ENCODE data around the gene PPOX.

PPOX gene

DNA sequence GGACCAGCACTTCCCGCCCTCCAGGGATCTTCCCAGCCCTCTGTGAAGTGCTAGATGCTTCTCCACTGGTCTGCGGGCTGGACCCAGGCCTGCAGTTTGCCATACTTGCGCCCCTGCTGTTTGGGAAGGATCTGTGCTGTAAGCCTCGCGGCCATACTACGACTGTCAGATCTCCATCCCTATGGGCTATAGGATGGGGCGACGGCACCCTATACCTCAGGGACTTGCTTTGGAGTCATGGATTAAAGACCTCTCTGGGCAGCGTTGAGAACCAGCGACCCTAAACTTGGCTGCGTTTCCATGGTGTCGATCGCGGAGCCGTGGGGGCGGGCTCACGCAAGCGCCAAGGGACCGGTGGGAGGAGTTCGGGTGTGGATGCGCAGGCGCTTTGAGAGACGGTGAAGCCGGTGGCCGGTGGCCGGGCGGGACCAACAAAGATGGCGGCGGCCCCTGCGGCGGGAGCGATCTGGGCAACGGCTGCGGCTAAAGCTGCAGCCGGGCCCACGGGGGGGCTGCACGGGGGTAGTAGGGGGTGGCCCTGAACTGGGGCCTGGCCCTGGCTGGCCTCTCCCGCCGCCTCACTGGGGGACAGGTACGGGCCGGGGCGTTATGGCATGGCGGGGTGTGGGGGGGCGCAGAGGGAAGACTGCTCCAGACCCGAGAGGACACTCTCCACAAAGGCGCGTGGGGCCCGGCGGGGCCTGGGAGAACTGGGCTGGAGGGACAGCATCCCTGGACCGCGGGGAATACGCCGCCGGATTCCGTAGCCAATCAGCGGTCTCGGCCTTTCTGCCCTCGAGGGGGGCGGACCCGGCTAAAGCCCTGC is 6.9 kb upstream of the PPOX start, which contains the start of gene USP21:
USP21 (plus strand) TSS at position 414 of the 826 bp plus-strand sequence. CDS start 1,141 bp downstream, outside the sequence.
- Histone ChIP-seq H3K14ac (ENCODE audit: low read length in 2 of 2) (peak within 1 kb of the TSS; percentile 35 to 87), H2BK5ac (ENCODE audit: low read depth, low read length, poor library complexity, severe bottlenecking) (no peak within 1 kb of the TSS), H4K8ac (ENCODE audit: low read length) (peak within 1 kb of the TSS; percentile 96), H3K79me1 (replicated peaks; ENCODE audit: low read length, poor library complexity, severe bottlenecking) (peaks cover 44% of the 10 kb centered on the region), H3K9me3 (ENCODE audit: control insufficient read depth, low read length) (no peaks in the 10 kb centered on the region), H3K9ac (ENCODE audit: low read length) (peak within 1 kb of the TSS; percentile 91), H2BK120ac (ENCODE audit: low read depth, low read length) (peak within 1 kb of the TSS; percentile 74), H2AFZ (ENCODE audit: low read depth, low read length) (peak within 1 kb of the TSS; percentile 64), H4K91ac (ENCODE audit: low read length) (peak within 1 kb of the TSS; percentile 97), H3K4me3 (ENCODE audit: insufficient read depth in 1 of 2, low read depth in 1 of 2, low read length in 2 of 2) (peak within 1 kb of the TSS; percentile 84 to 92), H3K18ac (ENCODE audit: low read depth in 1 of 2, low read length in 2 of 2) (peak within 1 kb of the TSS; percentile 63 to 93), H3K4ac (ENCODE audit: low read depth in 1 of 2, low read length in 2 of 2) (peak within 1 kb of the TSS; percentile 57 to 83), H3K27me3 (ENCODE audit: control insufficient read depth in 1 of 2, insufficient read depth in 1 of 2, low read length in 2 of 2) (no peaks in the 10 kb centered on the region), H2BK15ac (ENCODE audit: low read depth, poor library complexity, severe bottlenecking) (peak within 1 kb of the TSS; percentile 86), H3K36me3 (ENCODE audit: control insufficient read depth in 1 of 2, insufficient read depth in 2 of 2, low read depth in 1 of 2, low read length in 2 of 2) (peaks cover 43 to 55% of the 10 kb centered on the region in 2 experiments), H3K23ac (ENCODE audit: low read length in 2 of 2) (peak within 1 kb of the TSS in 1 of 2 experiments; percentile 40), H3K27ac (ENCODE audit: low read length, poor library complexity, severe bottlenecking) (peak within 1 kb of the TSS; percentile 45), H2BK12ac (ENCODE audit: low read length in 2 of 2) (no peak within 1 kb of the TSS), H3K4me1 (ENCODE audit: control insufficient read depth, insufficient read depth, low read depth, low read length) (peaks cover 23% of the 10 kb centered on the region), H3K4me2 (ENCODE audit: low read length, poor library complexity, severe bottlenecking) (peak within 1 kb of the TSS; percentile 83), H2AK5ac (ENCODE audit: low read length, severe bottlenecking) (peak within 1 kb of the TSS; percentile 8)
- peak; percentile 92 for DNase-seq
- 2% methylated on average over 59 of the region's 60 CpGs for WGBS

DNA sequence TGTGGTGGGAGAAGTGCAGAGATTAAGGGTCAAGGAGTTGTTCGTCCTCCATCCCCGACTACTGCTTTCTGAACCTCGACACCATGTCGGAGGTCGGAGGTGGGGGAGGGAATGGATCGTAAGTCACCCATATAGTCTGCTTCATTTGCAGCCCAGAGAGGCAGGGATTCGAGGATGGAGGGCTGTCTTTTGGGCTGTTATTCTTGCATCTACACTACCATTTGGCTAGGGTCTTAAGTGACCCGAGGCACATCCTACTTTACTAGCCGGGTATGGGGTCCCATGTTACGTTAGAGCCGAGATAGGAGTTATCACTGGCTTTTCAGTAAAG is 6.3 kb upstream of the PPOX start:
- no peak for DNase-seq
- H3K9ac ChIP-seq (ENCODE audit: low read length), result peak overlapping the region; percentile 91
- no peak overlapping the region for H4K91ac ChIP-seq (ENCODE audit: low read length)
- peak overlapping the region; percentile 63 to 93 for H3K18ac ChIP-seq (ENCODE audit: low read depth in 1 of 2, low read length in 2 of 2)
- H3K4ac ChIP-seq (ENCODE audit: low read depth in 1 of 2, low read length in 2 of 2), result peak overlapping the region; percentile 57 to 83
- H3K14ac ChIP-seq (ENCODE audit: low read length in 2 of 2), result peak overlapping the region; percentile 35 to 87
- H2AK5ac ChIP-seq (ENCODE audit: low read length, severe bottlenecking), result no peak overlapping the region
- no peak overlapping the region for H2BK5ac ChIP-seq (ENCODE audit: low read depth, low read length, poor library complexity, severe bottlenecking)
- H4K8ac ChIP-seq (ENCODE audit: low read length), result peak overlapping the region; percentile 96
- peak overlapping the region; percentile 76 for H3K4me2 ChIP-seq (ENCODE audit: low read length, poor library complexity, severe bottlenecking)
- H3K4me1 ChIP-seq (ENCODE audit: control insufficient read depth, insufficient read depth, low read depth, low read length), result peaks cover 22% of the 10 kb centered on the region
- no peaks in the 10 kb centered on the region for H3K27me3 ChIP-seq (ENCODE audit: control insufficient read depth in 1 of 2, insufficient read depth in 1 of 2, low read length in 2 of 2)
- H2BK120ac ChIP-seq (ENCODE audit: low read depth, low read length), result peak overlapping the region; percentile 74
- no peak overlapping the region for H2BK12ac ChIP-seq (ENCODE audit: low read length in 2 of 2)
- H3K23ac ChIP-seq (ENCODE audit: low read length in 2 of 2), result peak overlapping the region in 1 of 2 experiments; percentile 40
- H3K79me1 ChIP-seq (replicated peaks; ENCODE audit: low read length, poor library complexity, severe bottlenecking), result peaks cover 44% of the 10 kb centered on the region
- H2BK15ac ChIP-seq (ENCODE audit: low read depth, poor library complexity, severe bottlenecking), result no peak overlapping the region
- peak overlapping the region; percentile 84 to 92 for H3K4me3 ChIP-seq (ENCODE audit: insufficient read depth in 1 of 2, low read depth in 1 of 2, low read length in 2 of 2)
- 11% methylated on average over 9 of the region's 11 CpGs for WGBS
- peak overlapping the region; percentile 64 for H2AFZ ChIP-seq (ENCODE audit: low read depth, low read length)
- H3K9me3 ChIP-seq (ENCODE audit: control insufficient read depth, low read length), result no peaks in the 10 kb centered on the region
- H3K36me3 ChIP-seq (ENCODE audit: control insufficient read depth in 1 of 2, insufficient read depth in 2 of 2, low read depth in 1 of 2, low read length in 2 of 2), result peaks cover 47 to 60% of the 10 kb centered on the region in 2 experiments
- H3K27ac ChIP-seq (ENCODE audit: low read length, poor library complexity, severe bottlenecking), result no peak overlapping the region

DNA sequence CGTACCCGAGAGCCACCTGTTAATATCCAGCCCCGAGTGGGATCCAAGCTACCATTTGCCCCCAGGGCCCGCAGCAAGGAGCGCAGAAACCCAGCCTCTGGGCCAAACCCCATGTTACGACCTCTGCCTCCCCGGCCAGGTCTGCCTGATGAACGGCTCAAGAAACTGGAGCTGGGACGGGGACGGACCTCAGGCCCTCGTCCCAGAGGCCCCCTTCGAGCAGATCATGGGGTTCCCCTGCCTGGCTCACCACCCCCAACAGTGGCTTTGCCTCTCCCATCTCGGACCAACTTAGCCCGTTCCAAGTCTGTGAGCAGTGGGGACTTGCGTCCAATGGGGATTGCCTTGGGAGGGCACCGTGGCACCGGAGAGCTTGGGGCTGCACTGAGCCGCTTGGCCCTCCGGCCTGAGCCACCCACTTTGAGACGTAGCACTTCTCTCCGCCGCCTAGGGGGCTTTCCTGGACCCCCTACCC is 5.5 kb upstream of the PPOX start:
- no peak overlapping the region for H2AK5ac ChIP-seq (ENCODE audit: low read length, severe bottlenecking)
- 97% methylated on average over 22 of the region's 22 CpGs for WGBS
- no peak overlapping the region for H3K23ac ChIP-seq (ENCODE audit: low read length in 2 of 2)
- H2BK15ac ChIP-seq (ENCODE audit: low read depth, poor library complexity, severe bottlenecking), result no peak overlapping the region
- no peak overlapping the region for H3K14ac ChIP-seq (ENCODE audit: low read length in 2 of 2)
- peak overlapping the region; percentile 91 for H3K9ac ChIP-seq (ENCODE audit: low read length)
- H3K27ac ChIP-seq (ENCODE audit: low read length, poor library complexity, severe bottlenecking), result no peak overlapping the region
- no peak overlapping the region for H2BK120ac ChIP-seq (ENCODE audit: low read depth, low read length)
- no peak overlapping the region for H3K4me2 ChIP-seq (ENCODE audit: low read length, poor library complexity, severe bottlenecking)
- no peak overlapping the region for H2AFZ ChIP-seq (ENCODE audit: low read depth, low read length)
- no peak for DNase-seq
- peak overlapping the region; percentile 18 for H4K91ac ChIP-seq (ENCODE audit: low read length)
- H4K8ac ChIP-seq (ENCODE audit: low read length), result no peak overlapping the region
- no peak overlapping the region for H2BK5ac ChIP-seq (ENCODE audit: low read depth, low read length, poor library complexity, severe bottlenecking)
- H3K4me1 ChIP-seq (ENCODE audit: control insufficient read depth, insufficient read depth, low read depth, low read length), result peaks cover 22% of the 10 kb centered on the region
- no peak overlapping the region for H3K4ac ChIP-seq (ENCODE audit: low read depth in 1 of 2, low read length in 2 of 2)
- no peak overlapping the region for H2BK12ac ChIP-seq (ENCODE audit: low read length in 2 of 2)
- peaks cover 49 to 63% of the 10 kb centered on the region in 2 experiments for H3K36me3 ChIP-seq (ENCODE audit: control insufficient read depth in 1 of 2, insufficient read depth in 2 of 2, low read depth in 1 of 2, low read length in 2 of 2)
- H3K9me3 ChIP-seq (ENCODE audit: control insufficient read depth, low read length), result no peaks in the 10 kb centered on the region
- H3K79me1 ChIP-seq (replicated peaks; ENCODE audit: low read length, poor library complexity, severe bottlenecking), result peaks cover 37% of the 10 kb centered on the region
- no peaks in the 10 kb centered on the region for H3K27me3 ChIP-seq (ENCODE audit: control insufficient read depth in 1 of 2, insufficient read depth in 1 of 2, low read length in 2 of 2)
- H3K18ac ChIP-seq (ENCODE audit: low read depth in 1 of 2, low read length in 2 of 2), result no peak overlapping the region
- H3K4me3 ChIP-seq (ENCODE audit: insufficient read depth in 1 of 2, low read depth in 1 of 2, low read length in 2 of 2), result no peak overlapping the region

DNA sequence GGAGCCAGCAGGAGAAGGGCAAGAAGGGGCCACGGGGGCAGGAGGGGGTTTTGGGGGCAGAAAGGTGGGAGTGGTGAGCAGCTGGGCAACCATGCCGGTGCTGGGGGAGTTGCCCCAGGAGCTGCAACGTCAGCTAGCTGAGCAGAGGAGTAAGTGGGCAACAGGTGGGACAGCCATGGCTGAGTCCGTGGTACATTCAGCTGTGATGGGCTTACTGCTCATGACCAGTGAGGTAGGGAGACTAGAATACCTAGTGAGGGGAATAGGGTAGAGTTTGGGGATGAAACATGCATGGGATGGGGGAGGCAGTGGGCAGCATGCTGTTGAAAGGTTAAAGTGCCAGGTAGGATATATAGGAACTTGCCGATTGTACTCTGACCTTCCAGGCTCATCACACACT is 4.6 kb upstream of the PPOX start:
- Histone ChIP-seq H2AFZ (ENCODE audit: low read depth, low read length) (no peak overlapping the region), H3K27ac (ENCODE audit: low read length, poor library complexity, severe bottlenecking) (no peak overlapping the region), H2BK12ac (ENCODE audit: low read length in 2 of 2) (no peak overlapping the region), H4K91ac (ENCODE audit: low read length) (no peak overlapping the region), H2BK5ac (ENCODE audit: low read depth, low read length, poor library complexity, severe bottlenecking) (no peak overlapping the region), H3K4me2 (ENCODE audit: low read length, poor library complexity, severe bottlenecking) (no peak overlapping the region), H3K4me1 (ENCODE audit: control insufficient read depth, insufficient read depth, low read depth, low read length) (peaks cover 23% of the 10 kb centered on the region), H3K36me3 (ENCODE audit: control insufficient read depth in 1 of 2, insufficient read depth in 2 of 2, low read depth in 1 of 2, low read length in 2 of 2) (peaks cover 49 to 63% of the 10 kb centered on the region in 2 experiments), H4K8ac (ENCODE audit: low read length) (no peak overlapping the region), H3K79me1 (replicated peaks; ENCODE audit: low read length, poor library complexity, severe bottlenecking) (peaks cover 34% of the 10 kb centered on the region), H3K9me3 (ENCODE audit: control insufficient read depth, low read length) (no peaks in the 10 kb centered on the region), H3K4ac (ENCODE audit: low read depth in 1 of 2, low read length in 2 of 2) (no peak overlapping the region), H2BK15ac (ENCODE audit: low read depth, poor library complexity, severe bottlenecking) (no peak overlapping the region), H3K9ac (ENCODE audit: low read length) (no peak overlapping the region), H3K14ac (ENCODE audit: low read length in 2 of 2) (no peak overlapping the region), H3K27me3 (ENCODE audit: control insufficient read depth in 1 of 2, insufficient read depth in 1 of 2, low read length in 2 of 2) (no peaks in the 10 kb centered on the region), H2AK5ac (ENCODE audit: low read length, severe bottlenecking) (no peak overlapping the region), H3K23ac (ENCODE audit: low read length in 2 of 2) (no peak overlapping the region), H3K4me3 (ENCODE audit: insufficient read depth in 1 of 2, low read depth in 1 of 2, low read length in 2 of 2) (no peak overlapping the region), H3K18ac (ENCODE audit: low read depth in 1 of 2, low read length in 2 of 2) (no peak overlapping the region), H2BK120ac (ENCODE audit: low read depth, low read length) (no peak overlapping the region)
- no peak for DNase-seq
- 97% methylated on average over 4 of the region's 5 CpGs for WGBS
